K562 (cell line): ENCODE results near the gene ABCC1. TPM values are rescaled to one million over a fixed set of nuclear protein-coding genes. Genes with fewer than 3 reads are reported as not detected.
A peak's percentile ranks its signal among the peaks of the same experiment; 100 is the strongest.
"Not testable (repeated sequence)": the region's sequence is repeated elsewhere in the genome, so short reads cannot be mapped to it uniquely, and the experiment has no call there.

Experiments
- ATAC-seq: fragments of 200-7000 bp; cut with Tn5 transposase; 3 replicates; pipeline ENCODE4 v1.9.1; 2020; ENCODE audit warnings: moderate library complexity
- BruUV-seq: library from RNA; stranded (reverse); fragments of 400-500 nt; replicated peaks from 2 replicates; lab custom pipeline; 2021; lab: Mats Ljungman, UMichigan
- CTCF ChIA-PET: fragments of 300-600 bp; formaldehyde crosslinking; extraction: SDS; loops from one replicate; lab custom pipeline; 2021; ENCODE audit warnings: low intra/inter-chr PET ratio; lab: Yijun Ruan, JAX
- POLR2A ChIA-PET: fragments of 300-600, 350-650 bp; sonication (Branson Sonifier 250); formaldehyde crosslinking; extraction: SDS; loops from one replicate; lab custom pipeline; 2021; ENCODE audit warnings: antibody characterized with exemption, inconsistent platforms; lab: Yijun Ruan, JAX
- DNase-seq, 4 experiments: peaks; one replicate each; pipeline versions ENCODE4 v3.0.0 to v3.0.0-alpha.2; 2011 to 2018; ENCODE audit warnings: low spot score in 3 of 4, mixed read lengths in 3 of 4; ENCODE audit errors: extremely low read depth in 1 of 4
- FAIRE-seq: peaks from 2 replicates; lab custom pipeline; 2011; peaks lifted over from hg19 to GRCh38; lab: Jason Lieb, UNC
- H2AFZ ChIP-seq: 2 replicates; pipeline ENCODE4 v1.6.0; 2011; ENCODE audit warnings: low read depth, low read length, control low read depth, inconsistent platforms
- H3K27ac ChIP-seq: fragments of 200-600 bp; 3 replicates; pipeline ENCODE4 v1.8.0; 2011; ENCODE audit warnings: low read depth, mild to moderate bottlenecking, control low read depth, inconsistent platforms, low read length, moderate library complexity, mixed read lengths; ENCODE audit errors: extremely low read depth
- H3K27me3 ChIP-seq, 2 experiments: fragments of 300-600 bp in 1 of 2; 2 replicates in 1 of 2; 3 replicates in 1 of 2; pipeline versions ENCODE4 v1.6.0 to v1.8.0; 2011; ENCODE audit warnings: inconsistent platforms in 2 of 2, low read length in 2 of 2, mild to moderate bottlenecking in 1 of 2, mixed read lengths in 1 of 2, moderate library complexity in 1 of 2; ENCODE audit not compliant: control insufficient read depth in 2 of 2, insufficient read depth in 2 of 2
- H3K36me3 ChIP-seq: fragments of 300-600 bp; 3 replicates; pipeline ENCODE4 v1.8.0; 2011; ENCODE audit warnings: mild to moderate bottlenecking, low read length, inconsistent platforms; ENCODE audit not compliant: control insufficient read depth, insufficient read depth
- H3K4me1 ChIP-seq, 2 experiments: fragments of 200-600 bp in 1 of 2; replicated peaks in 1 of 2; 2 replicates in 1 of 2; 3 replicates in 1 of 2; pipeline versions ENCODE4 v1.5.1 to v1.8.0; 2011; ENCODE audit warnings: inconsistent platforms in 2 of 2, low read length in 2 of 2, mild to moderate bottlenecking in 1 of 2, mixed read lengths in 1 of 2, moderate library complexity in 1 of 2; ENCODE audit not compliant: control insufficient read depth in 2 of 2, insufficient read depth in 2 of 2
- H3K4me2 ChIP-seq: 2 replicates; pipeline ENCODE4 v1.6.1; 2011; ENCODE audit warnings: low read length, control low read depth, inconsistent platforms, mixed read lengths; ENCODE audit not compliant: insufficient read depth
- H3K4me3 ChIP-seq: fragments of 200-600 bp; sonication (generic), shearing (Covaris generic); 2 replicates; pipeline ENCODE4 v1.5.1; 2016; ENCODE audit warnings: control low read depth, inconsistent platforms
- H3K79me2 ChIP-seq: fragments of 200-600 bp; 3 replicates; pipeline ENCODE4 v1.8.0; 2011; ENCODE audit warnings: low read length, inconsistent platforms; ENCODE audit not compliant: control insufficient read depth, insufficient read depth
- H3K9ac ChIP-seq, 2 experiments: 2 replicates each; pipeline versions ENCODE4 v1.6.0 to v1.6.1; 2011; ENCODE audit warnings: low read depth in 2 of 2, low read length in 2 of 2, control low read depth in 1 of 2, inconsistent platforms in 1 of 2, mild to moderate bottlenecking in 1 of 2, mixed read lengths in 1 of 2; ENCODE audit not compliant: insufficient read depth in 1 of 2
- H3K9me1 ChIP-seq: one replicate; pipeline ENCODE4 v1.6.0; 2011; ENCODE audit warnings: inconsistent platforms, mild to moderate bottlenecking, low read length, moderate library complexity; ENCODE audit not compliant: control insufficient read depth, insufficient read depth
- H3K9me3 ChIP-seq: replicated peaks from 2 replicates; pipeline ENCODE4 v1.5.1; 2011; ENCODE audit warnings: low read depth, low read length, inconsistent platforms; ENCODE audit not compliant: control insufficient read depth, insufficient read depth
- H4K20me1 ChIP-seq: replicated peaks from 2 replicates; pipeline ENCODE4 v1.6.1; 2011; ENCODE audit warnings: low read length, inconsistent platforms, mixed read lengths; ENCODE audit not compliant: control insufficient read depth, insufficient read depth
- ADNP ChIP-seq: fragments of 200-800 bp; sonication (Bioruptor generic); IDR thresholded peaks from 2 replicates; pipeline ENCODE4 v1.6.1; 2016; ENCODE audit warnings: missing genetic modification characterization, missing compliant biosample characterization
- CEBPB ChIP-seq: fragments of 450-650 bp; IDR thresholded peaks from 2 replicates; pipeline ENCODE4 v1.6.1; 2016; ENCODE audit warnings: missing genetic modification characterization, missing compliant biosample characterization
- RBM25 ChIP-seq: fragments of 200-400 bp; formaldehyde crosslinking; IDR thresholded peaks from 2 replicates; pipeline ENCODE4 v1.6.1; 2018; ENCODE audit warnings: low read length, low read depth, moderate library complexity; ENCODE audit not compliant: severe bottlenecking
- TRIM28 ChIP-seq: fragments of 450-650 bp; IDR thresholded peaks from 2 replicates; pipeline ENCODE4 v1.6.1; 2017
- ZFX ChIP-seq: sonication (generic); formaldehyde crosslinking; IDR thresholded peaks from 2 replicates; pipeline ENCODE4 v1.8.0; 2022; ENCODE audit warnings: mild to moderate bottlenecking, missing genetic modification reagents, moderate library complexity
- ZNF384 ChIP-seq: IDR thresholded peaks from 2 replicates; pipeline ENCODE4 v1.6.1; 2012; ENCODE audit warnings: low read depth, low read length, improper control_type of control experiment
- ZNF444 ChIP-seq: fragments of 250-450 bp; sonication (Bioruptor Pico); IDR thresholded peaks from 2 replicates; pipeline ENCODE4 v1.4.0; 2020; ENCODE audit warnings: mild to moderate bottlenecking, moderate library complexity
- WGBS: fragments of 100-300 bp; shearing (Covaris generic); methylation state at CpG from one replicate; pipeline ENCODE4 v1.1.6; 2016; ENCODE audit warnings: low coverage, mixed read lengths; ENCODE audit not compliant: insufficient coverage; ENCODE audit errors: missing lambda C conversion rate; 5-methylcytosine and 5-hydroxymethylcytosine counted together
- in situ Hi-C: fragments of 300-500 bp; cut with MboI; formaldehyde crosslinking; loops from 4 replicates; pipeline ENCODE4 v1.15.0; 2018; ENCODE audit warnings: inconsistent platforms, mixed read lengths
- intact Hi-C: fragments of 100-400 bp; cut with micrococcal nuclease; formaldehyde crosslinking; loops from 2 replicates; pipeline ENCODE4 v1.14.2; 2022
- polyA plus RNA-seq, 8 experiments: library from polyadenylated mRNA; depleted of rRNA in 4 of 8; stranded (reverse) in 5 of 8; unstranded in 3 of 8; fragments of >200 nt; fragmentation: Nextera tagmentation in 2 of 8; fragmentation: Illumina TruSeq in 1 of 8; extraction: Ambion mirVana in 2 of 8; extraction: Trizol in 1 of 8; gene quantifications; 2 replicates each; pipeline versions ENCODE4 v1.2.1 to v1.2.3, GENCODE V29; 2011 to 2014; ENCODE audit warnings: inconsistent platforms in 1 of 8, missing spikeins in 1 of 8
- total RNA-seq, 7 experiments: library from RNA; depleted of rRNA in 6 of 7; stranded (reverse); fragments of >200 nt in 6 of 7; fragmentation: Illumina TruSeq in 2 of 7; extraction: Trizol in 2 of 7; gene quantifications; 2 replicates each; pipeline versions ENCODE4 v1.2.1 to v1.2.3, GENCODE V29; 2011 to 2021; ENCODE audit warnings: low replicate concordance in 1 of 7

ABCC1 gene
- total and polyA plus RNA-seq, 9 of the 15 experiments (the other 6 are each of a cell fraction or from before 2014, with no cell fraction given), result 3.9 to 41.6 (median 10.0) TPM

DNA sequence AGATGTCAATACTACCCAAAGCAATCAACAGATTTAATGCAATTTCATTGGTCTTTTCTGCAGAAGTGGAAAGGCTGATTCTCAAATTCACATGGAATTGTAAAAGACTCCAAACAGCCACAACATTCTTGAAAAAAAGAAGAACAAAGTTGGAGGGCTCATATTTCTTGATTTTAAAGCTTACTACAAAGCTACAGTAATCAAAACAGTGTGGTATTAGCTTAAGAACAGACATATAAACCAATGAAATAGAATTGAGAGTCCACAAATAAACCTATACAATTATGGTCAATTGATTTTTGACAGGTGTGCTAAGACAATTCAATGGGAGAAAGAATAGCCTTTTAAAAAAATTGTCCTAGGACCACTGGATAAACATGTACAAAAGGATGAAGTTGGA, 14.4 kb upstream of the ABCC1 start:
- H3K27ac ChIP-seq, result no peak overlapping the region
- H4K20me1 ChIP-seq, result no peaks in the 10 kb centered on the region
- CTCF ChIA-PET, result no interaction called here
- intact Hi-C loops, result no loop called here
- no peaks in the 10 kb centered on the region for H3K9me3 ChIP-seq
- H3K9me1 ChIP-seq, result no peaks in the 10 kb centered on the region
- no peak overlapping the region for H3K9ac ChIP-seq
- TF ChIP-seq RBM25 (peak; percentile 97), ZNF444 (no peak), TRIM28 (0 out of 2 replicates have a peak, but pooled peaks have one; percentile 19)
- TF ChIP-seq, all 486 proteins: peak for 2
- Histone ChIP-seq H3K79me2 (no peaks in the 10 kb centered on the region), H3K27me3 (no peaks in the 10 kb centered on the region), H2AFZ (no peak overlapping the region), H3K4me2 (no peak overlapping the region), H3K4me3 (no peak overlapping the region), H3K4me1 (peaks cover 1 to 5% of the 10 kb centered on the region in 2 experiments; a peak in 2 of 5 replicates), H3K36me3 (no peaks in the 10 kb centered on the region)
- in situ Hi-C loops, result no loop called here
- no TSS peak for BruUV-seq
- POLR2A ChIA-PET, result no interaction called here
- ATAC-seq (no peak), FAIRE-seq (no peak), DNase-seq (no peak)

DNA sequence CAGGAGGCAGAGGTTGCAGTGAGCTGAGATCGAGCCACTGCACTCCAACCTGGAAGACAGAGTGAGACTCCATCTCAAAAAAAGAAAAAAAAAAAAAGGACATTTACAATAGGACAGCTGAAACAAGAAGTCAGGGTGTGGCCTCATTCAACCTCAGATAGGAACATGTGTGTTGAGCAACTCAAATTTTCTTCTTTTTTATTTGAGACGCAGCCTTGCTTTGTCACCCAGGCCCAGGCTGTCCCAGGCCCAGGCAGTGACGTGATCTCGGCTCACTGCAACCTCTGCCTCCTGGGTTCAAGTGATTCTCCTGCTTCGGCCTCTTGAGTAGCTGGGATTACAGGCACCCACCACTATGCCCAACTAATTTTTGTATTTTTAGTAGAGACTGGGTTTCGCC, 12.6 kb upstream of the ABCC1 start:
- intact Hi-C loops, H3K9me3 ChIP-seq, H3K9me1 ChIP-seq, H3K27ac ChIP-seq, H3K4me3 ChIP-seq, ATAC-seq, H3K36me3 ChIP-seq, H2AFZ ChIP-seq, CTCF ChIA-PET, FAIRE-seq, BruUV-seq, H4K20me1 ChIP-seq, in situ Hi-C loops, H3K79me2 ChIP-seq, H3K9ac ChIP-seq, H3K4me2 ChIP-seq, H3K27me3 ChIP-seq: not testable (repeated sequence)
- peak; percentile 51; the same call in 1 of the 2 replicates for TF ChIP-seq ZNF384
- 0 out of 2 replicates have a peak, but pooled peaks have one; percentile 15 for TF ChIP-seq ZFX (CRISPR knock-in tag)
- TF ChIP-seq CEBPB (tag), result peak; percentile 90
- TF ChIP-seq ADNP (tag), result peak; percentile 64; the same call in 1 of the 2 replicates
- peaks cover 6 to 10% of the 10 kb centered on the region in 2 experiments; a peak in 3 of 5 replicates for H3K4me1 ChIP-seq
- POLR2A ChIA-PET, result interaction anchor here (0.6 to 1.1 kb wide), 2 partner anchors 8 to 43 kb away, joined by 3 to 4 read pairs; no protein-coding TSS in a partner anchor
- DNase-seq, result peak in 1 of 4 experiments; percentile 9
- WGBS, result 62% methylated on average over 6 of the region's 6 CpGs
